ENCODE measurements around the gene TOR1AIP1. TPM values are rescaled to one million over a fixed set of nuclear protein-coding genes. Genes with fewer than 3 reads are reported as not detected.

TOR1AIP1 gene
- total and polyA plus RNA-seq, 2 of the 4 experiments (the other 2 are of a cell fraction): 20.7 to 64.5 TPM

GRCh38 chr1:179883040-179883744, 1.1 kb downstream of the TOR1AIP1 start:
- dilution Hi-C loops (cut with HindIII; ENCODE audit: low sequenced_read_pairs, unreplicated experiment): no loop called here
- Histone ChIP-seq H3K56ac (ENCODE audit: extremely low read depth, insufficient read depth, low read length) (peak overlapping the region; percentile 83), H2AK5ac (ENCODE audit: low read depth, low read length) (0 out of 2 replicates have a peak overlapping the region, but pooled peaks have one; percentile 7), H3K9me1 (ENCODE audit: insufficient read depth, low read length) (no peaks in the 10 kb centered on the region), H4K8ac (ENCODE audit: low read depth in 2 of 2, low read length in 2 of 2) (peak overlapping the region; percentile 45 to 86), H3K23ac (ENCODE audit: low read depth, low read length) (peak overlapping the region; percentile 86), H2BK15ac (ENCODE audit: low read depth, low read length) (no peak overlapping the region; the same call in 2 of the 3 replicates), H3K27ac (ENCODE audit: insufficient read depth, low read length) (peak overlapping the region; percentile 88), H3K4me1 (ENCODE audit: control insufficient read depth, insufficient read depth, low read length) (no peaks in the 10 kb centered on the region), H4K91ac (ENCODE audit: insufficient read depth, low read depth, low read length) (0 out of 2 replicates have a peak overlapping the region, but pooled peaks have one; percentile 23), H3K4me2 (ENCODE audit: low read depth, low read length) (peak overlapping the region; percentile 99), H3K18ac (ENCODE audit: low read depth, low read length) (peak overlapping the region; percentile 4; the same call in 1 of the 2 replicates), H4K5ac (ENCODE audit: low read depth, low read length) (peak overlapping the region; percentile 4; the same call in 1 of the 2 replicates), H2BK120ac (ENCODE audit: low read depth, low read length) (peak overlapping the region; percentile 75), H3K4me3 (ENCODE audit: insufficient read depth, low read depth, low read length) (peak overlapping the region; percentile 68), H2BK20ac (ENCODE audit: low read depth, low read length) (no peak overlapping the region), H4K20me1 (ENCODE audit: insufficient read depth, low read length) (peaks cover 8% of the 10 kb centered on the region), H3K14ac (replicated peaks; ENCODE audit: low read depth, low read length) (peak overlapping the region; percentile 77), H2BK5ac (ENCODE audit: low read depth, low read length, poor library complexity, severe bottlenecking) (peak overlapping the region; percentile 76), H2AFZ (replicated peaks; ENCODE audit: low read length, poor library complexity) (peak overlapping the region; percentile 99), H3K9ac (ENCODE audit: low read depth, low read length) (peak overlapping the region; percentile 83), H3K79me1 (ENCODE audit: low read depth in 1 of 2, low read length in 2 of 2) (peaks cover 8 to 28% of the 10 kb centered on the region in 2 experiments; a peak in 3 of 4 replicates), H2AK9ac (replicated peaks; ENCODE audit: low read depth, low read length, poor library complexity) (peak overlapping the region; percentile 98), H3K9me3 (ENCODE audit: control insufficient read depth, insufficient read depth, low read length) (no peaks in the 10 kb centered on the region), H3K27me3 (ENCODE audit: control insufficient read depth, insufficient read depth, low read length) (no peaks in the 10 kb centered on the region), H3K4ac (ENCODE audit: low read depth, low read length) (peak overlapping the region; percentile 49), H3K36me3 (ENCODE audit: control insufficient read depth, insufficient read depth, low read length) (peaks cover 3% of the 10 kb centered on the region; the same call in 1 of the 2 replicates)
- ChIA-PET POLR2A (ENCODE audit: unreplicated experiment) (interaction anchor here (0.6 kb wide), 1 partner anchor 617 kb away, joined by 3 read pairs; no protein-coding TSS in a partner anchor), CTCF (interaction anchor here (0.5 to 1.1 kb wide), 3 partner anchors 9 to 177 kb away, joined by 3 to 7 read pairs (median 5); no protein-coding TSS in a partner anchor)
- no peak for TF ChIP-seq NFE2L2 (IDR thresholded peaks at IDR 0.05; ENCODE audit: low read depth, low read length)
- TF ChIP-seq MAFK (IDR thresholded peaks at IDR 0.05; ENCODE audit: low read depth, low read length): no peak
- TF ChIP-seq USF2 (IDR thresholded peaks at IDR 0.05; ENCODE audit: low read depth, low read length): no peak
- no peak for TF ChIP-seq ELK1 (IDR thresholded peaks at IDR 0.05; ENCODE audit: borderline replicate concordance, low read depth, low read length)
- no peak for TF ChIP-seq POLR2A (IDR thresholded peaks at IDR 0.05; ENCODE audit: low read depth, low read length)
- TF ChIP-seq CEBPB (IDR thresholded peaks at IDR 0.05; ENCODE audit: low read depth, low read length): no peak
- no peak for TF ChIP-seq RAD21 (IDR thresholded peaks at IDR 0.05; ENCODE audit: low read length)
- TF ChIP-seq MXI1 (IDR thresholded peaks at IDR 0.05; ENCODE audit: borderline replicate concordance, low read depth, low read length): no peak
- no peak for TF ChIP-seq BHLHE40 (IDR thresholded peaks at IDR 0.05; ENCODE audit: low read depth, low read length)
- TF ChIP-seq SMC3 (IDR thresholded peaks at IDR 0.05; ENCODE audit: low read depth, low read length): no peak
- intact Hi-C loops (cut with micrococcal nuclease): loop anchor here (5.0 kb wide), 3 partner anchors 69 to 294 kb away; partner anchors contain the start of gene CEP350
- ATAC-seq (ENCODE audit: low read depth) (peak; percentile 42), DNase-seq (no peak)
- in situ Hi-C loops (cut with MboI; ENCODE audit: low sequenced_read_pairs): no loop called here
- no TSS peak for BruUV-seq (replicated peaks)
- 0% methylated on average over 6 of the region's 26 CpGs; no CpG with 5 or more reads in 1 of the 2 experiments for WGBS, 2 experiments (ENCODE audit: extremely low coverage in 2 of 2, insufficient read length in 1 of 2)

All from IMR-90 (cell line).